Testis (tissue), 3 donors: ENCODE results near the gene PRMT7. TPM values are rescaled to one million over a fixed set of nuclear protein-coding genes. Genes with fewer than 3 reads are reported as not detected.

ENCODE experiments used
- DNase-seq: peaks from one replicate; pipeline ENCODE4 v3.0.0-alpha.2; 2019
- H3K27ac ChIP-seq, 2 donors: fragments of 200-600 bp; sonication (generic); one replicate each; pipeline ENCODE4 v1.5.1; 2019
- H3K27me3 ChIP-seq: fragments of 200-600 bp; sonication (generic); one replicate; pipeline ENCODE4 v1.5.1; 2019
- H3K36me3 ChIP-seq: fragments of 200-600 bp; sonication (generic); one replicate; pipeline ENCODE4 v1.5.1; 2017; ENCODE audit warnings: low read depth; ENCODE audit errors: missing control alignments
- H3K4me1 ChIP-seq: fragments of 200-600 bp; sonication (generic); one replicate; pipeline ENCODE4 v1.5.1; 2019
- H3K4me3 ChIP-seq, 2 donors: fragments of 200-600 bp; sonication (generic); one replicate each; pipeline ENCODE4 v1.5.1; 2017 to 2019
- H3K9me3 ChIP-seq: fragments of 200-600 bp; sonication (generic); one replicate; pipeline ENCODE4 v1.5.1; 2017
- POLR2A ChIP-seq: fragments of 450-650 bp; IDR thresholded peaks from one replicate; pipeline ENCODE4 v1.6.1; 2017; ENCODE audit warnings: antibody characterized with exemption, mild to moderate bottlenecking, moderate library complexity
- WGBS, 2 donors: methylation state at CpG; one replicate each; pipeline ENCODE4 v1.1.5; 2018; 5-methylcytosine and 5-hydroxymethylcytosine counted together
- intact Hi-C: fragments of 100-400 bp; cut with DNase I; formaldehyde crosslinking; loops from one replicate; pipeline ENCODE4 v1.15.1; 2023; ENCODE audit warnings: low total_unique reads
- polyA plus RNA-seq: library from polyadenylated mRNA; stranded (reverse); fragments of 350-450 nt; fragmentation: Illumina TruSeq; extraction: RNeasy Lipid Tissue Mini Kit (QIAGEN cat#74804); gene quantifications from one replicate; pipeline ENCODE4 v1.2.3, GENCODE V29; 2014; ENCODE audit warnings: low read depth, low replicate concordance; ENCODE audit not compliant: insufficient read depth
- total RNA-seq, 2 donors: library from RNA; depleted of rRNA; stranded (reverse); fragments of >200 nt; gene quantifications; one replicate each; pipeline ENCODE4 v1.2.3, GENCODE V29; 2016
- TF ChIP-seq, protein P1 (sequence below), 3 experiments: fragments of 450-650 bp in 2 of 3; fragments of 200-600 bp in 1 of 3; sonication (generic) in 1 of 3; IDR thresholded peaks; one replicate each; pipeline ENCODE4 v1.5.1; 2016 to 2019; ENCODE audit warnings: antibody characterized with exemption in 3 of 3, mild to moderate bottlenecking in 2 of 3, moderate library complexity in 1 of 3

The PRMT7 gene
- total and polyA plus RNA-seq, 3 donors from 2014 or later = 47.9 to 111 (median 99.3) TPM

DNA sequence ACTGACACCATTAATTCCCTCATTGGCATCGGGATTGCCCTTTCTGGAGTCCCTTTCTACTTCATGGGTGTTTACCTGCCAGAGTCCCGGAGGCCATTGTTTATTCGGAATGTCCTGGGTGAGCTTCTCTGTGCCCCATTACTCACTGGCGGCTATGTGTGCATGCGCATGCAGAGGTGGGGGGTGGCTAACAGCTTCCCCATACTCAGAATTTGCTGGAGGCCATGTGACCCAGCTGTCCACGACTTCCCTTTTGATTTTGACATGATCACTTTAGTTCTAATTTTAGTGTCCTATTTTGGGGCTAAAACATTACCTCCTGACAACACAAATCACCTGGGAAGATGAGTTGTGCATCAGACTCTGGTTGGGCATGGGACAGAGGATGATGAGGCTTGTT is 14.1 kb upstream of the PRMT7 start:
- intact Hi-C loops = no loop called here
- TF ChIP-seq, protein P1, sequence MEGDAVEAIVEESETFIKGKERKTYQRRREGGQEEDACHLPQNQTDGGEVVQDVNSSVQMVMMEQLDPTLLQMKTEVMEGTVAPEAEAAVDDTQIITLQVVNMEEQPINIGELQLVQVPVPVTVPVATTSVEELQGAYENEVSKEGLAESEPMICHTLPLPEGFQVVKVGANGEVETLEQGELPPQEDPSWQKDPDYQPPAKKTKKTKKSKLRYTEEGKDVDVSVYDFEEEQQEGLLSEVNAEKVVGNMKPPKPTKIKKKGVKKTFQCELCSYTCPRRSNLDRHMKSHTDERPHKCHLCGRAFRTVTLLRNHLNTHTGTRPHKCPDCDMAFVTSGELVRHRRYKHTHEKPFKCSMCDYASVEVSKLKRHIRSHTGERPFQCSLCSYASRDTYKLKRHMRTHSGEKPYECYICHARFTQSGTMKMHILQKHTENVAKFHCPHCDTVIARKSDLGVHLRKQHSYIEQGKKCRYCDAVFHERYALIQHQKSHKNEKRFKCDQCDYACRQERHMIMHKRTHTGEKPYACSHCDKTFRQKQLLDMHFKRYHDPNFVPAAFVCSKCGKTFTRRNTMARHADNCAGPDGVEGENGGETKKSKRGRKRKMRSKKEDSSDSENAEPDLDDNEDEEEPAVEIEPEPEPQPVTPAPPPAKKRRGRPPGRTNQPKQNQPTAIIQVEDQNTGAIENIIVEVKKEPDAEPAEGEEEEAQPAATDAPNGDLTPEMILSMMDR (IDR thresholded peaks at IDR 0.05) = no peak
- TF ChIP-seq POLR2A = no peak
- Histone ChIP-seq H3K4me3 (no peak overlapping the region), H3K9me3 (no peaks in the 10 kb centered on the region), H3K27me3 (no peaks in the 10 kb centered on the region), H3K27ac (peak overlapping the region in 1 of 2 donors; percentile 26), H3K36me3 (no peaks in the 10 kb centered on the region), H3K4me1 (peaks cover 6% of the 10 kb centered on the region)
- WGBS, 2 donors = 77 to 89% methylated on average over 6 of the region's 6 CpGs
- DNase-seq = no peak

DNA sequence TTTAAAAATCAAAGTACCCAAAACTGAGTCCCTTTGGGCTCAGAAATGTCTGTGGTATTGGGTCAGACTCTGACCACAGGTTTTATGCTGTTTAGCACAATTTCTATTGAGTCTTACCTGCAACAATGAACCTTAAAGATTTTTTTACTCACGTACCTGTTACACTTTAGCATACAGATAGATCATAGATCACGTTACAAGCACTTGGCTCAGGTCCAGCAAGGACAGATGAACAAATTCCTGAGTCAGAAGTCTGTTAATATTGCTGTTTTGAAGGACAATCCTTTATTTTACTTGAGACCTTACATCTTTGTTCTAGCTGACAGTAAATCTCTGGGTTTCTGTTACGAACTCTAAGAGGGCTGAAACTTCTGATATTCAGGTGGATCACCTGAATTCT is 12.9 kb upstream of the PRMT7 start:
- DNase-seq = no peak

DNA sequence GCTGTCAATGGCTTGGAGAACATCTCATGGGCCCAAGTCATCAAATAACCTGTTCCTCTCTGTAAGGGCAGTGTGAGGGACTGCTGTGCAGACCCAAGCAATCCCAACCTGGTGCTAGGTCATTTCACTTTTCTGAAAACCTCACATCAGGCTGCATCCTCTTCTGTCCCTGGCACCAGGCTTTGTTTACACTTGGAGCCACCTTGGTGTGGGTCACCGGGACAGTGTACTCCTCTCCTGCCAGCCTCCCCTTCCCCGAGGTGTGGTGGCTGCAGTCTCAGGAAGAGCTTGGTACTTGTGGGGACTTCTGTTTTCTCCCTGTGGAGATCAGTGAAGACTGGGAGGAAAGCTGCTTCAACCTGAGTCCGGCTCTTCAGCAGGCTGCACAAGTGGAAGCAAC is 12.5 kb upstream of the PRMT7 start:
- Histone ChIP-seq H3K27me3 (no peaks in the 10 kb centered on the region), H3K27ac (no peak overlapping the region), H3K9me3 (no peaks in the 10 kb centered on the region), H3K4me3 (no peak overlapping the region), H3K36me3 (no peaks in the 10 kb centered on the region), H3K4me1 (peaks cover 6% of the 10 kb centered on the region)
- 86 to 96% methylated on average over 1 to 3 of the region's 3 CpGs for WGBS, 2 donors
- no peak for DNase-seq
- TF ChIP-seq, protein P1 (IDR thresholded peaks at IDR 0.05) = no peak
- intact Hi-C loops = no loop called here

More for the DNA sequence above, 12.9 kb upstream of the PRMT7 start:
- WGBS, 2 donors = 54 to 62% methylated on average over 3 of the region's 3 CpGs
- Histone ChIP-seq H3K36me3 (no peaks in the 10 kb centered on the region), H3K9me3 (no peaks in the 10 kb centered on the region), H3K27me3 (no peaks in the 10 kb centered on the region), H3K4me1 (peaks cover 6% of the 10 kb centered on the region), H3K27ac (no peak overlapping the region), H3K4me3 (no peak overlapping the region)
- TF ChIP-seq POLR2A = no peak
- TF ChIP-seq, protein P1 (IDR thresholded peaks at IDR 0.05) = no peak
- intact Hi-C loops = no loop called here

DNA sequence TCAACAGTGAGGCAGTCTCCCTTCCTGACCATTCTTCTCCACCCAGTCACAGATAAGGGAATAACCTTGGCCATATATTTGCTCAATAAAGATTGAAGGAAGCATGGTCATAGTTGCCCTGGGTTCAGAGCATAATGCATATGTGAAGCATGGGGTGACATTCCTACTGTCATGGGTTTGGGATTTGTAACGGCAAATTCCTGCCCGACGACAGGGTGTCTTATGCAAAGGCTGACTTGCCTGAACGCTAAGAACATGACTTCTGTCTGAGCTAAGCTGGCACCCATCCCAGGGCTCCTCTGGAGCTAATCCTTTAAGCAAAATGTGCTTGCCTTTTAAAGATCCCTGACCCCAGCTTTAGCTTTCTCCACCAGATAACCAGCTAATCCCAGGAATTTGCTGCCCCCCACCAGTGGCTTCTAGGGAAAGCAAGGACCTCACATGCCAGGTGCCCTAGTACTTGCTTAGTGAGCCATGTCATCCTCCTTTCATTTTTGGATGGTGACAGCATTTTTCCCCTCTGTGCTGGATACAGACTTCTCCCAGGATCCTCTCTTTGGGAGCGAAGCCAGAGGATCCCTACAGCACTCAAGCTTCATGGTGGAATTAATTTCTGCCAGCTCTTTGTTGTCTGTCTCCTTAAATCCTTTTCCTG is 11.8 kb upstream of the PRMT7 start:
- Histone ChIP-seq H3K9me3 (no peaks in the 10 kb centered on the region), H3K4me1 (peaks cover 6% of the 10 kb centered on the region), H3K27ac (peak overlapping the region in 1 of 2 donors; percentile 2), H3K4me3 (no peak overlapping the region), H3K36me3 (no peaks in the 10 kb centered on the region), H3K27me3 (no peaks in the 10 kb centered on the region)
- intact Hi-C loops = no loop called here
- TF ChIP-seq POLR2A = no peak
- TF ChIP-seq, protein P1 (IDR thresholded peaks at IDR 0.05) = no peak
- peak; percentile 90 for DNase-seq
- 33 to 54% methylated on average over 5 of the region's 5 CpGs for WGBS, 2 donors
